Activated T-helper 1 cell treated with Interleukin-2 at 50 U/mL for 16 hours (primary cell): Measurements from ENCODE around the gene KRTAP12-1.
"Not testable (repeated sequence)": the region's sequence is repeated elsewhere in the genome, so short reads cannot be mapped to it uniquely, and the experiment has no call there.

ENCODE experiments used
- DNase-seq: peaks from one replicate; pipeline ENCODE4 v3.0.0-alpha.2; 2020; ENCODE audit warnings: low read depth

Gene KRTAP12-1

GRCh38 chr21:44697811-44698734, 16.1 kb upstream of the KRTAP12-1 start:
- DNase-seq: no peak

- not testable (repeated sequence) for DNase-seq
These were observed 15.3 kb upstream of the KRTAP12-1 start, which contains the start of gene KRTAP10-12 for GRCh38 chr21:44697172-44697810. KRTAP10-12 (plus strand) TSS chr21:44697172; CDS start chr21:44697202, 30 bp downstream.

- DNase-seq: no peak
These were observed 14.6 kb upstream of the KRTAP12-1 start for GRCh38 chr21:44696572-44696971.

GRCh38 chr21:44695641-44696040, 13.7 kb upstream of the KRTAP12-1 start:
- DNase-seq: no peak

- no peak for DNase-seq
These were observed 13.2 kb upstream of the KRTAP12-1 start for GRCh38 chr21:44695184-44695583.

- DNase-seq: no peak
These were observed 12.8 kb upstream of the KRTAP12-1 start for GRCh38 chr21:44694776-44695175.

GRCh38 chr21:44692798-44693512, 11.0 kb upstream of the KRTAP12-1 start:
- DNase-seq: no peak

GRCh38 chr21:44691686-44692085, 9.7 kb upstream of the KRTAP12-1 start:
- no peak for DNase-seq

- DNase-seq: not testable (repeated sequence)
These were observed 7.8 kb upstream of the KRTAP12-1 start for GRCh38 chr21:44689740-44690139.

- no peak for DNase-seq
These were observed 5.7 kb upstream of the KRTAP12-1 start for GRCh38 chr21:44687671-44688070.

- no peak for DNase-seq
These were observed 5.0 kb upstream of the KRTAP12-1 start for GRCh38 chr21:44686843-44687561.

- no peak for DNase-seq
These were observed 4.2 kb upstream of the KRTAP12-1 start for GRCh38 chr21:44686000-44686781.

- not testable (repeated sequence) for DNase-seq
These were observed 3.1 kb upstream of the KRTAP12-1 start for GRCh38 chr21:44685050-44685449.

- DNase-seq: no peak
These were observed 2.5 kb upstream of the KRTAP12-1 start for GRCh38 chr21:44684483-44684882.

GRCh38 chr21:44684077-44684476, 2.1 kb upstream of the KRTAP12-1 start:
- DNase-seq: no peak

- no peak for DNase-seq
These were observed 703 bp upstream of the KRTAP12-1 start for GRCh38 chr21:44682580-44683151.

GRCh38 chr21:44681152-44681551, 811 bp downstream of the KRTAP12-1 start:
- no peak for DNase-seq

- DNase-seq: no peak
These were observed 4.1 kb downstream of the KRTAP12-1 start for GRCh38 chr21:44677881-44678280.

- no peak for DNase-seq
These were observed 10.1 kb downstream of the KRTAP12-1 start for GRCh38 chr21:44671911-44672310.

GRCh38 chr21:44670642-44671432, 11.1 kb downstream of the KRTAP12-1 start:
- DNase-seq: no peak
